GM19238 (cell line): ENCODE data around the gene ZNF544.
"Not testable (repeated sequence)": the region's sequence is repeated elsewhere in the genome, so short reads cannot be mapped to it uniquely, and the experiment has no call there.

Experiments
- DNase-seq: peaks from one replicate; pipeline ENCODE4 v3.0.0; 2011; ENCODE audit warnings: low spot score; ENCODE audit not compliant: insufficient read length

Gene ZNF544

DNA sequence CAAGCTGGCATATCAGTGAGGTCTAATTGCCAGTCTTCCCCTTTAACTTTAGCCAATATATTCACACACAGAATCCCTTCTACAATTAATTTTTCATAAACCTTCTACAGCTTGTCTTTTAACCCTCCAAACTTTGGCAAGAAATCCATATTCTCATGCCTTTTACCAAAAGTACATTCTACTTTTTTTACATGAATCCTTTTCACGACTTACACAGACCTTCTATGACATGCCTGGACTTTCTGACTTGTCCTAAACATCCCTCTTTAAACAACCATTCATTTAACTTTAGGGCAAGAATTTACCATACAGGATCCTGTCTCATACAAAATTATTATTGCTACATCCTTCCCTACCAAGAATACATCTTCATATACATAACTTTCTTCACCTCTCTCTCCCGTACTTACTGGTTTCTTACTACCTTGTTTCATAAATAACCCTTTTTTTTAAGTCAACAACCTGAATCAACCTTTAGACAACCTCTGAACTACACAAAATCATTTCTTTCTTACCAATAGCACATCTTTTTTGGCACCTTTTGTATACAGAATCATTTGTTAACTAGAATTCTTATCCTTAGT, 23.5 kb downstream of the ZNF544 start:
- DNase-seq = no peak

DNA sequence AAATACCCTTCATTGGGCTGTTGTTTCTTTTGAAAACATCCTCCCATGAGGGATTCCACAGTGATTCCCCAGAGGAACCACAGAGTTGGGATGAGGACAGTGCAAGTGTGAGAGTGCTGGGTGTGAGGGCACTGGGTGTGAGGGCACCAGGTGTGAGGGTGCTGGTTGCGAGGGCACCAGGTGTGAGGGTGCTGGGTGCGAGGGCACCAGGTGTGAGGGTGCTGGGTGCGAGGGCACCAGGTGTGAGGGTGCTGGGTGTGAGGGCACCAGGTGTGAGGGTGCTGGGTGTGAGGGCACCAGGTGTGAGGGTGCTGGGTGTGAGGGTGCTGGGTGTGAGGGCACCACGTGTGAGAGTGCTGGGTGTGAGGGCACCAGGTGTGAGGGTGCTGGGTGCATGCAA, 29.5 kb downstream of the ZNF544 start:
- DNase-seq = not testable (repeated sequence)

DNA sequence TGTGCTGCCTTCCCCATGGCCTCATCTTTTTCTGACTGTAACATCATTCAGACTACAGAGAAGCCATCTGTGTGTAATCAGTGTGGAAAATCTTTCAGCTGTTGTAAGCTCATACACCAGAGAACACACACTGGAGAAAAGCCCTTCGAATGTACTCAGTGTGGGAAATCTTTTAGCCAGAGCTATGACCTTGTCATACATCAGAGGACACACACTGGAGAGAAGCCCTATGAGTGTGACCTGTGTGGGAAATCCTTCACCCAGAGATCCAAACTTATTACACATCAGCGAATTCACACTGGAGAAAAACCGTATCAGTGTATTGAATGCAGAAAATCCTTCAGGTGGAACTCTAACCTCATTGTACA, 32.9 kb downstream of the ZNF544 start:
- no peak for DNase-seq

DNA sequence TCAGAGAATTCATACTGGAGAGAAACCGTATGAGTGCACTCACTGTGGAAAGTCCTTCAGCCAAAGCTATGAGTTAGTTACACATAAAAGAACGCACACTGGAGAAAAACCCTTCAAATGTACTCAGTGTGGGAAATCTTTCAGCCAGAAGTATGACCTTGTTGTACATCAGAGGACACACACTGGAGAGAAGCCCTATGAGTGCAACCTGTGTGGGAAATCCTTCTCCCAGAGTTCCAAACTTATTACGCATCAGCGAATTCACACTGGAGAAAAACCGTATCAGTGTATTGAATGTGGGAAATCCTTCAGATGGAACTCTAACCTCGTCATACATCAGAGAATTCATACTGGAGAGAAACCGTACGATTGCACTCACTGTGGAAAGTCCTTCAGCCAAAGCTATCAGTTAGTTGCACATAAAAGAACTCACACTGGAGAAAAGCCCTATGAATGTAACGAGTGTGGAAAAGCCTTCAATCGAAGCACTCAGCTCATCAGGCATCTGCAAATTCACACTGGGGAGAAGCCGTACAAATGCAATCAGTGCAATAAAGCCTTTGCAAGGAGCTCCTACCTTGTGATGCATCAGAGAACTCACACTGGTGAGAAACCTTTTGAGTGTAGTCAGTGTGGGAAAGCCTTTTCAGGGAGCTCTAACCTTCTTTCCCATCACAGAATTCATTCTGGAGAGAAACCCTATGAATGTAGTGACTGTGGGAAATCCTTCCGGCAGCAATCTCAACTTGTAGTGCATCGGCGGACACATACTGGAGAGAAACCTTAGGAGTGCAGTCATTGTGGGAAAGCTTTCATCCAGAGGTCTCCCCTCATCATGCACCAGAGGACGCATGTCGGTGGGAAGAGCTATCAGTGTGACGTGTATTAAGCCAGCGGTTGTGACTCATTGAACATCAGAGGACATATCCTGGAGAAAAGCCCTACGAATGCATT, 33.5 kb downstream of the ZNF544 start:
- DNase-seq = no peak

DNA sequence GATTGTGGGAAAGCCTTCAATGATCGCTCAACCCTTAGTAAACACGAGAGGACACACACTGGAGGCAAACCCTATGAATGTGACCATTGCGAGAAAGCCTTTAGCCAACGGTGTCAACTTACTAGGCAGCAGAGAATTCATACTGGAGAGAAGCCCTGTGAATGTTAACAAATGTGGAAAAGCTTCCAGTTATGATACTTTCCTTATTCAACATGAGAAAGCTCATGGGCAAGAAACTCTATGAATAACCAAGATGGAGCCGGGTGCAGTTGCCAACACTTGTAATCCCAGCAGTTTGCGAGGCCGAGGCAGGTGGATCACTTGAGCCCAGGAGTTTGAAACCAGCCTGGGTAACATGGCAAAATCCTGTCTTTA, 34.2 kb downstream of the ZNF544 start:
- no peak for DNase-seq

DNA sequence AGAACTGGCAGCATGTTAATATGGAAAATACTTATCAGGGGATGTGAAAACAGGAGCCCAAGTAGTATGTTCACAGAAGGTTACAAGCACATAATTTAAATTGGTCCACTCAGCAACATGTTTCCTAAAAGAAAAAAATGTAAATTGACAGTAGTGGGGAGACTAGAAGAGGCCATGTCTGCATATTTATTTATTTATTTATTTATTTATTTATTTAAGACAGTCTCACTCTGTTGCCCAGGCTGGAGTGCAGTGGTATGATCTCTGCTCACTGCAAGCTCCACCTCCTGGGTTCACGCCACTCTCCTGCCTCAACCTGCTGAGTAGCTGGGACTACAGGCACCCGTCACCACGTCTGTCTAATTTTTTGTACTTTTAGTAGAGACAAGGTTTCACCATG, 36.4 kb downstream of the ZNF544 start:
- DNase-seq = no peak

DNA sequence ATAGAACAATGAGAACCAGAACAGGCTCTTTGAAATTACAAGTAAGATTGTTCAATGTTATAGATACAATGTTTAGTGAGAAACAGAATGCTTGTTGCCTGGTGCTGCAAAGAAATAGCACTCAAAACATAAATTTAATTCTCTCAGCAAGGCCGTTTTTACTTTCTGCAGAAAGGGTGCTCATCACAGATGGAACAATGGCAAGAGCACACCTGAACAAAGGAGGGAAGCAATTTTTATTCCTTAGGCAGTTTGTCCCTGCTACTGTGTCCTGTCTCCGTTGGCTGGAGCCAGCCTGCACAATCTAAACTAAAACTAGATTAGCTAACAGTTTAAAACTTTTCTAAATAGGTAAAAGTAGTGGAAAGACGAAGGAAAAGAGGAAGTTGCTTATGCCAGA, 39.6 kb downstream of the ZNF544 start:
- no peak for DNase-seq

DNA sequence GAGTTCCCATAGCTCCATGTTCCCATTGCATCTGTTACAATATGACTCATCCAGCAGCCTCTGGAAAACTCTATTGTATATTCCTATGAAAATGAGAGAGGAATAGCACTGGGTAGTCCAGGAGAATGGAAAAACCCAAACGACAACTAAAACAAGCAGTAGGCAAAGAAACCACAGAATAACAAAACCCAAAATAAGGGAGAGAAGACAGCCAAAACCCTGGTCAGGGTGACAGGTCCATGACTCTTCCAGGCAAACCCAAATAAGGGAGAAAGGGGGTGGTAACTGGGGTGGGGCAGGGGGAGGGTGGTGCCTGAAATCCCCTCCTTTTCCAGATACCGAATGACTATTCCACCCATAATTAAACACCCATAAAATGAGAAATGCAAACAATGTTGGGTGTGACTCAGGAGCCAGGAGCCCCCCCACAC, 46.1 kb downstream of the ZNF544 start:
- DNase-seq = no peak

DNA sequence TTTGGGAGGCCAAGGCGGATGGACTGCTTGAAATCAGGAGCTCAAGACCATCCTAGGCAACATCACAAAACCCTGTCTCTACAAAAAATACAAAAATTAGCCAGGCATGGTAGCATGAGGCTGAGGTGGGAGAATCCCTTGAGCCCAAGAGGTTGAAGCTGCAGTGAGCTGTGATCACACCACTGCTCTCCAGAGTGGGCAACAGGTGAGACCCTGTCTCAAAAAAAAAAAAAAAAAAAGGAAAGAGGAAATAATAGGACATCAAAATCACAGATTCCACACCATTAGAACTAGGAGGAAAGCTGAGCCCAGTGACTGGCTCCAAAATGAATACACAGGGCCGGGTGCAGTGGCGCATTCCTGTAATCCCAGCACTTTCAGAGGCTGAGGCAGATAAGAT, 46.9 kb downstream of the ZNF544 start:
- no peak for DNase-seq

DNA sequence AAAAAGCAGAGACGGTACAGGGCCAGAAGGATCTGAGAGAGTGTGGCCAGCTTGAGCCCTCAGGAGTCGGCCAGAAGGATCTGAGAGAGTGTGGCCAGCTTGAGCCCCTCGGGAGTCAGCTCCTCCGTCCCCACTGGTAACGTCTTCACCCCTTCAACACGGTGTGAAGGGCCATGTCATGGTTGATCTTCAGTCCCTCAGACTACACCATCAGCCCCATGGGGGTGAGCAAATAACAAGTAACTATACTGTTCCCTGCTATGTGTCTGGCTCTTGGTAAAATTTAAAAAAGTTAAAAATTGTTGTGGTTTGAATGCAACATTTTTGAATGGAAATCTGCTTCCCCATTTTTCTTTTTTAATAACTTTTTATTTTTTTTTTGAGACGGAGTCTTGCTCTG, 48.5 kb downstream of the ZNF544 start:
- DNase-seq = no peak

DNA sequence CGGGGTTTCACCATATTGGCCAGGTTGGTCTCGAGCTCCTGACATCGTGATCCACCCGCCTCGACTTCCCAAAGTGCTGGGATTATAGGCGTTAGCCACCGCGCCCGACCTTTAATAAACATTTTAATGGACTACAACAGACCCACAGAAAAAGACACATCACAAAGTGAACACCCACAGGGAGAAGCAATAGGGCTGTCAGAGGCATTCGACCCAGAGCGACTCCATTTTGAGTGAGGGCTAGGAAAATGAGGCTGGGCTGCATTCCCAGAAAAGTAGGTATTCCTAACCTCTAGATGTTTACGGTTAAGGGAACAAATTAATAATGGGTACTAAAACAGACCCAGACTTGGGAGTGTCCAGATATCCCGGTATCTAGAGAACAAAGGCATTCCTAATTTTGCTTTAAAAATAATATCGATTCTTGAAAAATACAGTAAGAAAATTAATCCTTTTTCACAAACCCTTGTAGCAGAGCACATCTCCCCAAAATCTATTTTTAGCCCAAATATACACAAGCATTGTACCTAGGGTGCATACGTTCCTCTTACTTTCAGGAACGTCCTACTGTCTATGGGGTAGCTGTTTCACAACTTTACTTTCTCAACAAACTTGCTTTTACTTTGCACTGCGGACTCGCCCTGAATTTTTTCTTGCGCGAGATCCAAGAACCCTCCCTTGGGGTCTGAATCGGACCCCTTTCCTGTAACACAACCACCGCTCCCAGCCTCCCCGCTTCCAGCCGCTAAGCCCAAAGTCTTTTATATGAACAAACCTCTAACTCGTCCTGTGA, 49.2 kb downstream of the ZNF544 start:
- no peak for DNase-seq

DNA sequence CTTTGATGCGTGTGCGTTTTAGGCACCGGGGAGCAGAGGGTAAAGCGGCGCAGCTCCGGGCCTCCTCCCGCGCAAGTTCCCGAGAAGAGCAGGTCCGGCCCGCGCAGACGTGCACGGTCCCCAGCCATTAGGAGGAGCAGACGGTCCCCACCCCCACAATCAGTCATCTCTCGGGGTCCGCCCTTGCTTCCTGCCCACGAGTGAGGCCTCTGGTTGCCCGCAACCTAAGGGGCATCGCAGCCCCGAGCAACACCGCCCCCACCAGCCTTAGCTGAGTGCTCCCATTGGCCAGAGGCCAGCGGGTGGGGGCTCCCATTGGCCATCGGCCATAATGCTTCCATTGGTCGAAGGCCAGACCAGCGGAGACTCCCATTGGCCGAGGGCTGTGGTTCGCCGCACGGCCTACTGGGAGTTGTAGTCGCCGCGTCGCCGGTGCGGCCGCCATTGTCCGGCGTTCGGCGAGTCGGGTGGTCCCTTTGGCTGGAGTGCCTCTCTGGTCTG, 49.9 kb downstream of the ZNF544 start, which contains the start of gene ZNF8:
ZNF8 (plus strand) TSS at position 415 of the 501 bp plus-strand sequence. CDS start 127 bp downstream, outside the sequence.
- DNase-seq = peak; percentile 100

DNA sequence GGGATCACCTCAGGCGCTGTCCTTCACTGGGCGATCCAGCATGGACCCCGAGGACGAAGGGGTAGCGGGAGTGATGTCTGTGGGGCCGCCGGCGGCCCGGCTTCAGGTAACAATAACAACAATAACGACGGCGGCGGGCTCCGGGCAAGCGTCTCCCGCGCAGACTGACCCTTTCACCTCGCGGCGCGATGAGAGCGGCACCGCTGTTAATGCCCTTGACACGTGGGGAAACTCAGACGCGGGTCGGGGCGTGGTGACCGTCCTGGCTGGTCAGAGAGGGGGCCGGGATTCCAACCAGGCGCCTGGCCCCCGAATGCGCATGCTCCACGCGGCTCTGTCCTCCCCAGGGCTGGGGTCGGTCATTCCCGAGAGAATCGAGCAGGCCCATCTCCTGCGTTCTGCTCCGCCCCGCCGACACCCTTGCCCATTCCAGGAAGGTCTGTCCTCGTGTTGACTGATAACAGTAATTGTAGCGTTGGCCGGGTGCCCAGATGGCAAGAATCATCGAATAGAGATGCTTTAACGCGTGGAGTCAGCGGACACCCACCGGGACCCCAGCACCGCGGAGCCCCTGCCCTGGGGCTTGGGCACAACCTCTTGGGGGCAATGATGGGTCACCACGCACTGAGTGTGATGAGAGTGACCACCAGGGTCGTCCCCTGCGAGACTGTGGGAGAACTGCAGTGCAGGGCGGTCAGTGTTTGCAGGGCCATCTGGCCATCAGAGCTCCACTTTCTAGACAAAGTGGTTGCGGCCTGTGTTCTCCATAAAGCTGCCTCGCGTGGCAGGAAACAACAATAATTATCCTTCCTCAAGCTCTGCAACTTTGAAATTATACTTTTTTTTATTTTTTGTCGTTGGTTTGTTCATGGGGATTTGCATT, 50.6 kb downstream of the ZNF544 start:
- peak; percentile 42 for DNase-seq

DNA sequence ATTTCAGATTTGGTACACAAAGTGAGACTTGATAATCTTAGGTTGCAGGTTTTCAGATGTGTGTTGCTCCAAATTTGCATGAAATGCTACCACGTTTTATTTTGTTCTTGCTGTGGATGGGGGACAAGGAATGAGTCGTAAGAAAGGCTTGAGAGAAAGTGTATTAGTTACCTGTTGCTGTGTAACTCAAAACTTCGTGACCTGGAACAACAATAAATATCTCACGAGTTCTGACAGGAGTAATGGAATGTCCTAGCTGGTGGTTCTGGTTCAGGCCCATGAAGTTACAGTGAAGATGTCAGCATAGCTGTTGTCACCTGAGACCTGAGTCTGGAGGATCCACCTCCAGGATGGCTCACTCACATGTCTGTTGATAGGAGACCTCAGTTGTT, 51.2 kb downstream of the ZNF544 start:
- DNase-seq = no peak

DNA sequence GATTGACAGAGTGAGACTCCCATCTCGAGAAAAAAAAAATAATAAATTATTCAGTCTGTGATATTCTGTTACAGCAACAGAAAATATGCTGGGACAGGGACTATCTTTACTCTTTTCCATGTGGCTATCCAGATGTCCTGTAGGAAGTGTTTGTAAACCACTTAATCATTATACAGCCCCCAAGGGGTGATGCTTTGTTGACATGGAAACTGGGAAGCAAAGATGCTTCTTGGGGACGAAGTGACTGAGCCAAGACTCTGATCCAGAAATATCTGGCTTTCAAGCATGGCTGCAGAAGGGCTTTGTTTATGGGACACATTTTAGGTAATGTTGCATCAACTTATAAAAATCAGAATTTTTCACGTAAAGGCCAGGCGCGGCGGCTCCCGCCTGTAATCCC, 55.5 kb downstream of the ZNF544 start:
- no peak for DNase-seq

DNA sequence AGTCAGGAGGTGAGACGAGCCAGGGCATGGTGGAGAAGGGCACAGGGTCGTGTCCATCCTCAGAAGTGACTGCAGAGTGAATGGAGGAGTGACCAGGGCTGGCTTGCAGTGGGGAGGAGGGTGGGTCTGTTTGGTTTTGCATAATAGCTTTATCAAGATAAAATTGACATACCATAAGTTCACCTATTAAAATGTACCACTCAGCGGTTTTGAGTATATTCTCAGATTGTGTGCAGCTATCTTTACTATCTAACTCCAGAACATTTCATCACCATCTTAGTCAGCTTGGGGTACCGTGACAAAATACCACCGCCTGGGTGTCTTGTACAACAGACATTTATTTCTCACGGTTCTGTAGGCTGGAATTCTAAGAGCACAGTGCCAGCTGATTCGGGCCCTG, 63.2 kb downstream of the ZNF544 start:
- DNase-seq = no peak

DNA sequence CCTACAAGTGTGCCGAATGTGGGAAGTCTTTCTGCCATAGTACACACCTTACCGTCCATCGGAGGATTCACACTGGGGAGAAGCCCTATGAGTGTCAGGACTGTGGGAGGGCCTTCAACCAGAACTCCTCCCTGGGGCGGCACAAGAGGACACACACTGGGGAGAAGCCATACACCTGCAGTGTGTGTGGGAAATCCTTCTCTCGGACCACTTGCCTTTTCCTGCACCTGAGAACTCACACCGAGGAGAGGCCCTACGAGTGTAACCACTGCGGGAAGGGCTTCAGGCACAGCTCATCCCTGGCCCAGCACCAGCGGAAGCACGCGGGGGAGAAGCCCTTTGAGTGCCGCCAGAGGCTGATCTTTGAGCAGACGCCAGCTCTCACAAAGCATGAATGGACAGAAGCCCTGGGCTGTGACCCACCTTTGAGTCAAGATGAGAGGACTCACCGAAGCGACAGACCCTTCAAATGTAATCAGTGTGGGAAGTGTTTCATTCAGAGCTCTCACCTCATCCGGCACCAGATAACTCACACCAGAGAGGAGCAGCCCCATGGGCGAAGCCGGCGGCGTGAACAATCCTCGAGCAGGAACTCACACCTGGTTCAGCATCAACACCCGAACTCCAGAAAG, 66.1 kb downstream of the ZNF544 start:
- no peak for DNase-seq

DNA sequence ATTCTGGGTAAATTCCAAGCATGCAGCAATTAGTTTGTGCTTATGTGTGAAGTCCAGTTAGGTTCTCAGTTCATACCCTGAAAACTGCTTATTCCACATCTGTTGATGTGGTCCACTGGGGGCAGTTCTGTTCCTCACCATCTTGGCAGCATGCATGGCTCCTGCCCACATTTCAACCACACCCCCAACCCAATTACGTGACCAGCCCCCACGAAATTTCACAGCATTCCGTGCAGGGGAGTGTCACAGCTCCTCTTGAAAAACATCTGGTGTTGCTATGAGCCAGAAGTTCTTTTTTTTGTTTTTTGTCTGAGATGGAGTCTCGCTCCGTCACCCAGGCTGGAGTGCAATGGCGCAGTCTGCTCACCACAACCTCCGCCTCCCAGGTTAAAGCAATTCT, 67.4 kb downstream of the ZNF544 start:
- no peak for DNase-seq

DNA sequence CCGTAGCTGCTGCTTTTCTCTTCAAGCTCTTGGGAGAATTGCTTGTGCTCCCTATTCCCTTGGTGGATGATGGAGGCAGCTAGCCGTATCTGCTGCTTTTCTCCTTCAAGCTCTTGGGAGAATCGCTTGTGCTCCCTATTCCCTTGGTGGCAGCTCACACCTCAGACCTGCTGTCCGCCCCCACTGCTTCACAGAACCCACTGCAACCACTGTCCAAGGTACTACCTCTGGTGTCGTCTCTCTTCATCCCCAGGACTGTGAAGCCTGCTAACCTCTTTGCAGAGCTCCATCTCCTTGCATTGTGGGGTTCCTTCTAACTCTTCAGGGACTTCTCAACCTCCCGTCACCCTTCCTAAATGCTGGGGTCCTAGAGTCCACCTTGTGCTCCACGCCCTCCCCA, 71.9 kb downstream of the ZNF544 start:
- DNase-seq = no peak

DNA sequence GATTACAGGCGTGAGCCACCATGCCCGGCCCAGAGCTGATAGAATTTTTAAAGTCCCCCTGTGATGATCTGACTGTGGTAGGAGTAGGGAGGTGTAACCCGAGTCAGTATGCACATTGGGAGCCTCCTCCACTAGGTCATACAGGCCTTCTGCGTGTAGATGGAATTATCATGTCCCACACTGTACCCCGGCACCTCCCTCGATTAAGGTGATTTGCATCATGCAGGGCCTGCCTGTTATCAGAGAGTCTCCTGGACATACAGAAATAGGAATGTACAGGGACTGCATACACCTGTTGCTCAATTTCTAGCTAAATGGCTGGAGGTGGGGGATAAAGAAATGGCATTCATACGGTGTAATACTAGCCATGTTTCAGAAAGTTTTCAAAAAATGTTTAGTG, 75.5 kb downstream of the ZNF544 start:
- no peak for DNase-seq

DNA sequence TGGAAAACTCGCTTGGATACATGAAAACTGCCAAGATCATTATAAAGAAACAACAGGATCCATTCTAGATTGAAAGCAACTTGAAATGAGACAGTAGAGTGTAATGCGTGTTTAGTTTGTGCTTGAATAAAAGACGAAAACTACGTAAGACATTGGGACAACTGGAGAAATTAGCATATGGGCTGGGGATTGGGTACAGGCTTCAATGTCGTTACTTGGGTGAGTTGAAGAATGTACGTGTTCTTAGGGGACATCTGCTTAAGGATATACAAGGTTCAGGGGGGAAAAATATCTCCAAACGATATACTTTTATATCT, 76.0 kb downstream of the ZNF544 start:
- DNase-seq = no peak
